A549 (cell line): ENCODE data around the gene TCF4.

Experiments
- BHLHE40 ChIP-seq: IDR thresholded peaks from 2 replicates; pipeline ENCODE4 v1.6.1; 2012; ENCODE audit warnings: low read depth, low read length, inconsistent platforms
- CEBPB ChIP-seq, 2 experiments: fragments of >200 bp in 1 of 2; sonication (Bioruptor Twin) in 1 of 2; formaldehyde crosslinking in 1 of 2; IDR thresholded peaks; 2 replicates each; pipeline ENCODE4 v1.6.1; 2012 to 2016
- CHD4 ChIP-seq: fragments of 200-600 bp; sonication (generic); IDR thresholded peaks from 2 replicates; pipeline ENCODE4 v1.6.1; 2016; ENCODE audit warnings: antibody characterized with exemption, mild to moderate bottlenecking, borderline replicate concordance
- CTCF ChIP-seq: fragments of >200 bp; sonication (Bioruptor Twin); formaldehyde crosslinking; IDR thresholded peaks from 3 replicates; pipeline ENCODE4 v1.5.1; 2016
- HOXA7 ChIP-seq: fragments of 250-450 bp; sonication (Bioruptor Pico); IDR thresholded peaks from 2 replicates; pipeline ENCODE4 v1.5.0; 2020; ENCODE audit warnings: mild to moderate bottlenecking, moderate library complexity
- KDM5A ChIP-seq: fragments of 200-600 bp; sonication (generic); IDR thresholded peaks from 2 replicates; pipeline ENCODE4 v1.6.1; 2016; ENCODE audit warnings: antibody characterized with exemption, mild to moderate bottlenecking
- POLR2A ChIP-seq: IDR thresholded peaks from 2 replicates; pipeline ENCODE4 v1.6.1; 2012; ENCODE audit warnings: mild to moderate bottlenecking, low read length
- SMC3 ChIP-seq: fragments of >200 bp; sonication (Bioruptor Twin); formaldehyde crosslinking; IDR thresholded peaks from 3 replicates; pipeline ENCODE4 v1.6.1; 2018; ENCODE audit warnings: inconsistent platforms
- TF ChIP-seq, protein P1 (sequence below): fragments of 200-600 bp; sonication (generic); IDR thresholded peaks from 2 replicates; pipeline ENCODE4 v1.6.1; 2016; ENCODE audit warnings: antibody characterized with exemption, mild to moderate bottlenecking, moderate library complexity
- TF ChIP-seq, protein P2 (sequence below): IDR thresholded peaks from 2 replicates; pipeline ENCODE4 v1.6.1; 2012; ENCODE audit warnings: low read depth, borderline replicate concordance

GRCh38 chr18:55228707-55229106, 359.3 kb downstream of the TCF4 start:
- TF ChIP-seq CEBPB (IDR thresholded peaks at IDR 0.05) (no peak), POLR2A (no peak), BHLHE40 (no peak), CTCF (no peak), HOXA7 (CRISPR knock-in tag) (no peak), SMC3 (no peak), KDM5A (no peak), CHD4 (no peak)
- TF ChIP-seq, protein P1, sequence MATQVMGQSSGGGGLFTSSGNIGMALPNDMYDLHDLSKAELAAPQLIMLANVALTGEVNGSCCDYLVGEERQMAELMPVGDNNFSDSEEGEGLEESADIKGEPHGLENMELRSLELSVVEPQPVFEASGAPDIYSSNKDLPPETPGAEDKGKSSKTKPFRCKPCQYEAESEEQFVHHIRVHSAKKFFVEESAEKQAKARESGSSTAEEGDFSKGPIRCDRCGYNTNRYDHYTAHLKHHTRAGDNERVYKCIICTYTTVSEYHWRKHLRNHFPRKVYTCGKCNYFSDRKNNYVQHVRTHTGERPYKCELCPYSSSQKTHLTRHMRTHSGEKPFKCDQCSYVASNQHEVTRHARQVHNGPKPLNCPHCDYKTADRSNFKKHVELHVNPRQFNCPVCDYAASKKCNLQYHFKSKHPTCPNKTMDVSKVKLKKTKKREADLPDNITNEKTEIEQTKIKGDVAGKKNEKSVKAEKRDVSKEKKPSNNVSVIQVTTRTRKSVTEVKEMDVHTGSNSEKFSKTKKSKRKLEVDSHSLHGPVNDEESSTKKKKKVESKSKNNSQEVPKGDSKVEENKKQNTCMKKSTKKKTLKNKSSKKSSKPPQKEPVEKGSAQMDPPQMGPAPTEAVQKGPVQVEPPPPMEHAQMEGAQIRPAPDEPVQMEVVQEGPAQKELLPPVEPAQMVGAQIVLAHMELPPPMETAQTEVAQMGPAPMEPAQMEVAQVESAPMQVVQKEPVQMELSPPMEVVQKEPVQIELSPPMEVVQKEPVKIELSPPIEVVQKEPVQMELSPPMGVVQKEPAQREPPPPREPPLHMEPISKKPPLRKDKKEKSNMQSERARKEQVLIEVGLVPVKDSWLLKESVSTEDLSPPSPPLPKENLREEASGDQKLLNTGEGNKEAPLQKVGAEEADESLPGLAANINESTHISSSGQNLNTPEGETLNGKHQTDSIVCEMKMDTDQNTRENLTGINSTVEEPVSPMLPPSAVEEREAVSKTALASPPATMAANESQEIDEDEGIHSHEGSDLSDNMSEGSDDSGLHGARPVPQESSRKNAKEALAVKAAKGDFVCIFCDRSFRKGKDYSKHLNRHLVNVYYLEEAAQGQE: no peak
- TF ChIP-seq, protein P2, sequence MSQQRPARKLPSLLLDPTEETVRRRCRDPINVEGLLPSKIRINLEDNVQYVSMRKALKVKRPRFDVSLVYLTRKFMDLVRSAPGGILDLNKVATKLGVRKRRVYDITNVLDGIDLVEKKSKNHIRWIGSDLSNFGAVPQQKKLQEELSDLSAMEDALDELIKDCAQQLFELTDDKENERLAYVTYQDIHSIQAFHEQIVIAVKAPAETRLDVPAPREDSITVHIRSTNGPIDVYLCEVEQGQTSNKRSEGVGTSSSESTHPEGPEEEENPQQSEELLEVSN: no peak
